ENCODE measurements around the gene KPNA6. TPM values are rescaled to one million over a fixed set of nuclear protein-coding genes. Genes with fewer than 3 reads are reported as not detected.

The KPNA6 gene
- polyA plus RNA-seq, 1 of the 3 experiments (the other 2 are of a cell fraction): 13.1 TPM

DNA sequence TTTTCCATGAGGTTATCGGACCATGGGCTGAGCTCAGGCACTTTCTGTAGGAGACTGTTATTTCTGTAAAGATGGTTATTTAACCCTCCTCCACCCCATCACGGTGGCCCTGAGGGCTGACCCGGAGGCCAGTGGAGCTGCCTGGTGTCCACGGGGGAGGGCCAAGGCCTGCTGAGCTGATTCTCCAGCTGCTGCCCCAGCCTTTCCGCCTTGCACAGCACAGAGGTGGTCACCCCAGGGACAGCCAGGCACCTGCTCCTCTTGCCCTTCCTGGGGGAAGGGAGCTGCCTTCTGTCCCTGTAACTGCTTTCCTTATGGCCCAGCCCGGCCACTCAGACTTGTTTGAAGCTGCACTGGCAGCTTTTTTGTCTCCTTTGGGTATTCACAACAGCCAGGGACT lies 90.0 kb downstream of the KPNA6 start:
- CTCF ChIA-PET: interaction anchor here (0.8 to 1.7 kb wide), 5 partner anchors 18 to 50 kb away, joined by 3 to 10 read pairs (median 5); partner anchors contain the start of gene TXLNA
- H3K36me3 ChIP-seq (replicated peaks in 1 of 2; ENCODE audit: control insufficient read depth in 1 of 2, insufficient read depth in 2 of 2, low read length in 1 of 2): peaks cover 34 to 52% of the 10 kb centered on the region in 2 experiments

More for the DNA sequence above, 90.0 kb downstream of the KPNA6 start:
- Histone ChIP-seq H3K9ac (no peak overlapping the region), H3K79me2 (ENCODE audit: insufficient read depth) (no peaks in the 10 kb centered on the region), H3K4me3 (ENCODE audit: low read depth in 2 of 2, low read length in 1 of 2) (no peak overlapping the region), H3K4me2 (no peak overlapping the region), H3K9me2 (no peaks in the 10 kb centered on the region), H3K27me3 (ENCODE audit: insufficient read depth) (no peaks in the 10 kb centered on the region), H3K27ac (ENCODE audit: low read depth in 2 of 2, low read length in 1 of 2) (no peak overlapping the region; a peak in 2 of 4 replicates), H3K9me3 (no peaks in the 10 kb centered on the region), H3F3A (replicated peaks; ENCODE audit: insufficient read depth) (peaks cover 18% of the 10 kb centered on the region), H4K20me1 (ENCODE audit: insufficient read depth) (no peaks in the 10 kb centered on the region), H2AFZ (ENCODE audit: low read depth) (no peak overlapping the region), H3K4me1 (ENCODE audit: control insufficient read depth in 1 of 2, insufficient read depth in 2 of 2, low read depth in 1 of 2, low read length in 1 of 2) (peaks cover 22 to 30% of the 10 kb centered on the region in 2 experiments; a peak in 3 of 4 replicates)
- 93% methylated on average over 2 of the region's 6 CpGs for WGBS (ENCODE audit: low lambda C conversion rate)
- TF ChIP-seq MEF2A (IDR thresholded peaks at IDR 0.05; ENCODE audit: borderline replicate concordance, low read depth) (no peak), EP300 (IDR thresholded peaks at IDR 0.05; ENCODE audit: borderline replicate concordance in 1 of 2, low read depth in 1 of 2, low read length in 1 of 2) (no peak), RCOR1 (IDR thresholded peaks at IDR 0.05; ENCODE audit: low read length) (no peak), TCF12 (IDR thresholded peaks at IDR 0.05) (no peak), FOXJ3 (CRISPR knock-in tag; IDR thresholded peaks at IDR 0.05) (no peak), SIN3A (IDR thresholded peaks at IDR 0.05; ENCODE audit: borderline replicate concordance, low read depth, low read length) (no peak), NRF1 (IDR thresholded peaks at IDR 0.05; ENCODE audit: low read depth, low read length) (no peak), TAF1 (IDR thresholded peaks at IDR 0.05; ENCODE audit: borderline replicate concordance, low read depth, low read length) (no peak), SMC3 (IDR thresholded peaks at IDR 0.05; ENCODE audit: low read depth, low read length) (no peak), RXRA (IDR thresholded peaks at IDR 0.05; ENCODE audit: borderline replicate concordance, low read depth) (no peak), CHD2 (IDR thresholded peaks at IDR 0.05; ENCODE audit: low read length, partially characterized antibody) (no peak), RAD21 (IDR thresholded peaks at IDR 0.05; ENCODE audit: low read length) (no peak), JUND (IDR thresholded peaks at IDR 0.05) (no peak), MXI1 (IDR thresholded peaks at IDR 0.05; ENCODE audit: low read depth, low read length) (no peak), YY1 (IDR thresholded peaks at IDR 0.05; ENCODE audit: low read depth) (no peak), EZH2phosphoT487 (IDR thresholded peaks at IDR 0.05; ENCODE audit: borderline replicate concordance, low read depth) (no peak), GATA2 (CRISPR knock-in tag; IDR thresholded peaks at IDR 0.05) (no peak)
- TF ChIP-seq, protein P1, sequence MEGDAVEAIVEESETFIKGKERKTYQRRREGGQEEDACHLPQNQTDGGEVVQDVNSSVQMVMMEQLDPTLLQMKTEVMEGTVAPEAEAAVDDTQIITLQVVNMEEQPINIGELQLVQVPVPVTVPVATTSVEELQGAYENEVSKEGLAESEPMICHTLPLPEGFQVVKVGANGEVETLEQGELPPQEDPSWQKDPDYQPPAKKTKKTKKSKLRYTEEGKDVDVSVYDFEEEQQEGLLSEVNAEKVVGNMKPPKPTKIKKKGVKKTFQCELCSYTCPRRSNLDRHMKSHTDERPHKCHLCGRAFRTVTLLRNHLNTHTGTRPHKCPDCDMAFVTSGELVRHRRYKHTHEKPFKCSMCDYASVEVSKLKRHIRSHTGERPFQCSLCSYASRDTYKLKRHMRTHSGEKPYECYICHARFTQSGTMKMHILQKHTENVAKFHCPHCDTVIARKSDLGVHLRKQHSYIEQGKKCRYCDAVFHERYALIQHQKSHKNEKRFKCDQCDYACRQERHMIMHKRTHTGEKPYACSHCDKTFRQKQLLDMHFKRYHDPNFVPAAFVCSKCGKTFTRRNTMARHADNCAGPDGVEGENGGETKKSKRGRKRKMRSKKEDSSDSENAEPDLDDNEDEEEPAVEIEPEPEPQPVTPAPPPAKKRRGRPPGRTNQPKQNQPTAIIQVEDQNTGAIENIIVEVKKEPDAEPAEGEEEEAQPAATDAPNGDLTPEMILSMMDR (IDR thresholded peaks at IDR 0.05): no peak
- TF ChIP-seq, protein P2, sequence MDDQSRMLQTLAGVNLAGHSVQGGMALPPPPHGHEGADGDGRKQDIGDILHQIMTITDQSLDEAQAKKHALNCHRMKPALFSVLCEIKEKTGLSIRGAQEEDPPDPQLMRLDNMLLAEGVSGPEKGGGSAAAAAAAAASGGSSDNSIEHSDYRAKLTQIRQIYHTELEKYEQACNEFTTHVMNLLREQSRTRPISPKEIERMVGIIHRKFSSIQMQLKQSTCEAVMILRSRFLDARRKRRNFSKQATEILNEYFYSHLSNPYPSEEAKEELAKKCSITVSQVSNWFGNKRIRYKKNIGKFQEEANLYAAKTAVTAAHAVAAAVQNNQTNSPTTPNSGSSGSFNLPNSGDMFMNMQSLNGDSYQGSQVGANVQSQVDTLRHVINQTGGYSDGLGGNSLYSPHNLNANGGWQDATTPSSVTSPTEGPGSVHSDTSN (IDR thresholded peaks at IDR 0.05): no peak
- TF ChIP-seq, protein P3, sequence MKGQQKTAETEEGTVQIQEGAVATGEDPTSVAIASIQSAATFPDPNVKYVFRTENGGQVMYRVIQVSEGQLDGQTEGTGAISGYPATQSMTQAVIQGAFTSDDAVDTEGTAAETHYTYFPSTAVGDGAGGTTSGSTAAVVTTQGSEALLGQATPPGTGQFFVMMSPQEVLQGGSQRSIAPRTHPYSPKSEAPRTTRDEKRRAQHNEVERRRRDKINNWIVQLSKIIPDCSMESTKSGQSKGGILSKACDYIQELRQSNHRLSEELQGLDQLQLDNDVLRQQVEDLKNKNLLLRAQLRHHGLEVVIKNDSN (IDR thresholded peaks at IDR 0.05; ENCODE audit: borderline replicate concordance, low read depth): no peak
- no peak for DNase-seq
- POLR2A ChIA-PET: interaction anchor here (0.7 to 3.4 kb wide), 4 partner anchors 11 to 82 kb away, joined by 3 to 19 read pairs (median 4); partner anchors contain the start of genes DCDC2B and TXLNA
